Stimulated activated CD8-positive, alpha-beta memory T cell treated with anti-CD3 and anti-CD28 coated beads, Interleukin-15, amount 100 ng/mL, for 24 hours (primary cell): ENCODE data around the gene RPL29.
A peak's percentile ranks its signal among the peaks of the same experiment; 100 is the strongest.
"Not testable (repeated sequence)": the region's sequence is repeated elsewhere in the genome, so short reads cannot be mapped to it uniquely, and the experiment has no call there.

Source experiments
- DNase-seq: peaks from one replicate; pipeline ENCODE4 v3.0.0-alpha.2; 2020; ENCODE audit warnings: low read depth

Gene RPL29

DNA sequence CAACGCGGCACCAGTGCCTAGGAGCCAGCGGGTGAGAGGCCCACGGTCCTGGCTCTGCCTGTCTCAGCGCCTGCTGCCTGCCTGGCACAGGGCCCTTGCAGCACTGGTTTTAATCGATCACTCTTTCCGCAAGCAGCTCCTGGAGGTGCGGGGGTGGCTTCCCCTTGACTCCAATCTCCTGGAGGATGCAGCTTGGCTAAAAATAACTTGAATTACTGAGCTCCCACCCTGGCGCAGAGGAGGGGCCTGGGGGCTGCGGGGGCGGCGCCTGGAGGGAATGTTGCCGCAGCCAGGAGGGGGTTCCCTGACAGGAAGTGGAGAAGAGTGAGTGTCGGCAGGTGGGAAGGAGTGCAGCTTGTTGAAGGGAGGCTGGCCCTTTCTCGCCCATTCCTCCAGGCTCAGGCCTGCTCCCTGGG is 9.9 kb upstream of the RPL29 start:
- no peak for DNase-seq

DNA sequence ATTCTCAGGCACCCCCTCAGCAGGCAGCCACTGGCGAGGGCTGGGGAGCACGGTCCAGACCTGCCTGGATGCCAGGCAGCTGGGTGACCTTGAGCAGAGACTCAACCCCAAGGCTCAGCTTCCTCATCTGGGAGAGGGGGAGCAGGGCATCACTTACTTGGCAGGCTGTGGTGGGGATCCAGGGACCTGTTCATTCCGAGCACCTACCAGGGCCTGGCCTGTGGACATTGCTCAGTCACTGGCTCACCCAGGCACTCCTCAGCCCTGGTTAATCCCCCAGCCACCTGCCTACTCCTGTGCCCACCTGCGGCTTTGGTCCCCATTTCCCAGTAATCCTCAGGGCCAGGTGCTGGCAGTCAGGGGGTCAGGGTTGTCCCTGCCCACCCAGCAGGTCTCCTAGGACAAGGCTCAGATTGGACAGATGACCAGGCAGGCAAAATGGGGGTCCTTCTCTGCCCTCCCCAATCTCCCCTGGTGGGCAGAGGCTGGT is 9.3 kb upstream of the RPL29 start:
- no peak for DNase-seq

DNA sequence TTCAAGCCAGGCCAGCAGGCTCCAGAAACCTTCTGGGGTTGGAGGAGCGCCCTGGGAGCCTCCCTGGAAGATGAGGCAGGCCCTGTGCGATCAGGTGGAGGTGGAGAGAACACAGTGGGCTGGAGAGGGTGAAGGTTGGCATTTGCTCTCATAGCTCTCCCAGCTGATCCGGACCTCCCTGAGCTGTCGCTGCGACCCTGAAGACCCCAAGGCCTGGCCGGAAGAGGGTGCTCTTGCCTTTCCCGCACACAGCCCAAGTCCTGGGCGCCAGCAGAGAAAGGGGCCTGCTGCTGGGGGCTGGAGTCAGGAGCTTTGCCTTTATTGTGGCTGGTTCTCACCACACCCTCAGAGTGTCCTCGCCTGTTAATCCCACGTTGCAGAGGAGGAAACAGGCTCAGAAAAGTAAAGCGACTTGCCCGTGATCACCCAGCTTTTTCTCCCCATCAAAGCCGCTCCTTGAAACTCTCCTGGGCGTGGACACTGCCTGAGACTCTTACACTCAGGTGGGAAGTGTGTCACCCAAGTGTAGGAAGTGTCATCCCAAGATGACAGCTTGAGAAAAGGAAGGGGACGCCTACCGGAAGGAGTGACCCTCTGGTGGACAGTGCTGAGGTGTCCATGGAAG is 8.6 kb upstream of the RPL29 start:
- DNase-seq, result no peak

DNA sequence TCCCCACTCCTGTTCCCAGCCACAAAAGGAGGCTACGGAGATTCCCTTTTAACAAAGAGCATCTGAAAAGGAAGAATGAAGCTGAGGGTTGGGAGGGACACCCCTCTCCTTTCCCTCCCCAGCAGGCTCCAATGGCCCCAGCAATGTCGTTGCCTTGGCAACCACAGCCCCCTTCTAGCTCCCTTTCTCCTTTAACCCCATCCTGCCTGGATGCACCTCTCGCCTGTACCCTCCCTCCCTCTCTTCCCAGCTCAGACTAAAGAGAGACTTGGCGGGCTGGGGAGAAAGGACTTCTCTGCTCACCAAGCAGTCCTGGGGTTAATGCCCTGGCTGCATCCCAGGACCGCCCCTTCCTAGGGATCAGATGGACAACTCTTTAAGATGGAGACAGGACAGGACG is 7.1 kb upstream of the RPL29 start:
- DNase-seq, result no peak

DNA sequence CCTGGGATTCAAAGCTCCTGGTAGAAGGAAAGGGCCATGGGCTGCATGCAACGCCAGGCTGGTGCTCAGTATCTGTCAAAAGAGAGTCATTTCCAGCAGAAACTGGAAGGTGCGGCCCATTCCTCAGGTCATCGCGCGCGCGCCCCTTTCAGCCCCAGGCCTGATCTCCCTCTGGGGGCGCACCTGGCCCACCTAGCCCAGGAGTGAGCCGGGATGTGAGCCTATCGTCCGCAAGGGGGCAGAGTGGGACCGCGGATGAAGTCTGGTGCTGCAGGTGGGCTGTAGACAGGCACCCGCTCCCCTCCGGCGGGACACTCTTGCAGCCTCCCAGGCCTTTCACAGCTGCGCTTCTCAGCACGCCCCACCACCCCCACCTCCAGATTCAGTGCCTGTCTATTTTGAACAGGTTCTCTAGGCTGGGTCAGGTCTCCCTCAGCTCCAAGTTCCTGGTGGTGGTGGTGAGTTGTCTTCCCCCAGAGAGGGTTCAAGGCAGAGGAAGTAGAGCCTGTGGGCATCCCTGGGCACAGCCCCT is 5.8 kb upstream of the RPL29 start:
- peak; percentile 71 for DNase-seq

DNA sequence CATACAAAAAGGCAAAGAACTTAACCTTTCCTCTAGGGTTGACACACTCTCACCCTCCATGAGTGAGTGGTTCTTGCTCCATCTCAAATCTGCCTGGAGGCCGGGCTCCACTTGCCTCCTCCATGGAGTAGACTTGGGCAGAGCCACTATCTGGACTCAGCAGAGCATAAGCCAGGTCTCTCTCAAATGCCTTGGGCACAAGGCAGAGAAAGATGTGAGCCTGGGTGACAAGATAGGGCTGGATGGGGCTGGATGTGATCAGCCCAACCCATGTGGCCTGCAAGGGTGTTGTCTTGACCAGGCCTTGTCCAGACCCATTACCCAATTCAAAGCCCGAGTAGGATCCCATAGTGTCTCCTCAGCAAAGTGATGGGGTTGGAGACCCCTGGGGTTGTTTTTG is 4.2 kb upstream of the RPL29 start:
- DNase-seq, result no peak

DNA sequence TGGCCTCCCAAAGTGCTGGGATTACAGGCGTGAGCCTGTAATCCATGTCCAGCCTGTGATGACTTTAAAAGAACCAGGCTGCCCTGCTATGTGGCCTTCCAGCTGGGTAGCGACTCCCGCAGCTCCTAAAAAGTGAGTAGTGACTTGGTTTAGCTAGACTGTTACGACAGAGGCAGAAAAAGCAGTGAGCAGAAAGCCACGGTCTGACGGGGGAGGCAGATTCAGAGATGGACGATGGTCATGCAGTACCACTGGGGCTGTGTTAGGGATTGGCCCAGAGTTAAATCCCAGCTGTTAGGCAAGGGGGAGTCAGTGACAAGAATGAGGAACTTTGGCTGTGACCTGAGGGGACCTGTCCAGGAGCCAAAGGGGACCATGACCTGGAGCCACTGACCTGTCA is 3.1 kb upstream of the RPL29 start:
- no peak for DNase-seq

DNA sequence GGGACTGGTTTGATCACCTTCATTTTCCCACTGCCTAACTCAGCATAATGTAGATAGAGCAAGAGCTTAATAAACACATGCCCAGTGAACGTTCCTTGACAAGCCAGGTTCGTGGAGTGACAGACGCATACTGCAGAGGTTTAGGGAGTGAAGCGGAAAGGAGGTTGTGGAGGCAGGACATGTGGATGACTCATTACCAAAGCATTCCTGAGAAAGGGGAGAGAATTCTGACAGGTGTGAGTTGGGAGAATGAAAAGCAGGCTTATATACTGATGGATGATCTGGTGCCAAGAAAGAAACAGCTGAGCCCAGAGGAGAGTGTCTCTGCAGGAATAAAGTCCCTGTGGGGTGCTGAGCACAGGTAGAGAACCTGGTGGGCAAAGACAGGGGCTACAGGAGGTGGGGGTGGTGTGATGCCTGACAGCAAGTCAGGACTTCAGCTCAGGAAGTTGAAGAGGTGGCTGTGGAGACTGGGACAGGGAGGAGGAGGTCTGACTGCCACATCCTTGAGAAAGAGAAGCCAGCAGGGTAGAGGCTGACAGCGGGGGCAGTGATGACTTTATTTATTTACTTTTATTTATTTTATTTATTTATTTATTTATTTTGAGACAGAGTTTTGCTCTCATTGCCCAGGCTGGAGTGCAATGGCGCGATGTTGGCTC is 2.4 kb upstream of the RPL29 start:
- DNase-seq, result no peak

DNA sequence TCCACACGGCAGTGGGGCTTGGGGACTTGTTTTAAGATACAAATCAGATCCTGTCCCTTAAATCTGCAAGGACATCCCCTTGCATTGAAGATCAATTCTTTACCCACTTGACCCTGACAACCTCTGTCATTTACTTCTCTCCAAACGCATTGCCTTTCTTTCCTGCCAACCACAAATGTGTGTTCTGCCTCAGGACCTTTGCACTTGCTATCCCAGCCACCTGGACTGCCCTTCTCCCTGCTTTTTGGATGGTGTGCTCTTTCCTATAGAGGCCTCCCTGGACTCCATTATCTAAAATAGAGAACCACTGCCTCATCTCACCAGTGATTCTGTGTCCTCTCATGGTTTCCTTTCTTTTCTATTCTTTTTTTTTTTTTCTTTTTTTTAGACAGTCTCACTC is 1.5 kb upstream of the RPL29 start:
- no peak for DNase-seq

DNA sequence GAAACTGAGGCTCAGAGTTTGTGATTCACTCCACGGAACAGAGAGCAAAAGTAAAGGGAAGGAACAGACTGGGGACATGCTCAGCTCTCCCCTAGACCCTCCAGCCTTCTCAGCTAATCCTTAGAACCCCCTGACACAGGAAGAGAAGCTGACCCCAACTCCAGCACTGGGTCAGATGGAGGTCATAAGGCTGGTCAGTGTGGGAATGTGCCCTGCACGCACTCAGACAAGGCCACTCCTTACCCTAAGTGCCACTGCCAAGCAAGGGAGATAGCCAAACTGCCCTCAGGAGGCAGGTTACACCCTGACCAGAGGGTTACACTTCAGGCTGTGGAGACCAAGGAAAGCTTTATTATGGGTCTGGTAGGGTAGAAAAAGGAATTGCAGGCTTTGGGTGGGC is 1.2 kb downstream of the RPL29 start:
- DNase-seq, result no peak

DNA sequence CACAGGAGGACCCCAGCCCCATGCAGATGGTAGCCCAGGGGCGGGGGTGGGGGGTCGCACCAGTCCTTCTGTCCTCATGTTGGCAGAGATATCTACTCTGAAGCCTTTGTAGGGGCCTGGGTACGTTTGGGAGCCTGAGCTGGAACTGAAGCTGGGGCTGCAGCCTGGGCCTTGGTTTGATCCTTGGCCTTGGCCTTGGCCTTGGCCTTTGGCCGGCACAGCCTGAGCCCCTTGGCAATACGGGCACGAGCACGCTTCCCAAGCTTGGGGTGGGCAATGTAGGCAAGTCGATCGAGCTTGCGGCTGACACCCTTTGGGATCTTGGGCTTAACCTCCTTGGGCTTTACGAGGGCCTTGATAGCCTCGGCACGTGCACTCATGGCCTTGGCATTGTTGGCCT is 2.0 kb downstream of the RPL29 start:
- not testable (repeated sequence) for DNase-seq

DNA sequence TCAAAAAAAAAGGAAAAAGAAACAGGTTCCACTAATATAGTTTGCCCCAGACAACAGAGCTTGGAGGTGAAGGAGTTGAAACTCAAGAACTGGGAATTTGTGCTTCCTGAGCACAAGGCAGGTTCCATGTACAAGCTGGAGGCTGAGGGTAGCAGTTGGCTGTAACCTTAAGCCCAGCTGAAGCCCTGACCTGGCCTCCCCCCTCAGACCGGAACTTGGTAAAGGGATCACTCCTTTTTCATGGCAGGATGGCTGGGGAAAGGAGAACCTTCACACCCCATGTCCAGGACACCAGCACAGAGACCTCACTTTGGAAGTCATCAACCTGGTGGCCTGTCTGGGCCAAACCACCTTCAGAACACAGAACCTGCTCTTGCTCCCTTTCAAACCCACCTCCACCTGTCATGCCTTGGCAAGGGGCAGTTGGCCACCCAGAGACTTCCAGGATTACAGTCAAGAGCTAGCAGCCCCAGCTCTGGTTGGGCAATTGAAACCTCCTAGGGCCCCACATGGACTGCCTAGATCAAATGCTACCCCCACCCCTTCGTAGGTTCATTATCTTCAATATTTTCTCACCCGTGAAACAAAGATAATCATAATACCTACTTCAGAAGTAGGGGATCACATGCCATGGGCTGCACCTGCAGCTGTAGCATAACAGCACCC is 3.5 kb downstream of the RPL29 start:
- DNase-seq, result no peak

DNA sequence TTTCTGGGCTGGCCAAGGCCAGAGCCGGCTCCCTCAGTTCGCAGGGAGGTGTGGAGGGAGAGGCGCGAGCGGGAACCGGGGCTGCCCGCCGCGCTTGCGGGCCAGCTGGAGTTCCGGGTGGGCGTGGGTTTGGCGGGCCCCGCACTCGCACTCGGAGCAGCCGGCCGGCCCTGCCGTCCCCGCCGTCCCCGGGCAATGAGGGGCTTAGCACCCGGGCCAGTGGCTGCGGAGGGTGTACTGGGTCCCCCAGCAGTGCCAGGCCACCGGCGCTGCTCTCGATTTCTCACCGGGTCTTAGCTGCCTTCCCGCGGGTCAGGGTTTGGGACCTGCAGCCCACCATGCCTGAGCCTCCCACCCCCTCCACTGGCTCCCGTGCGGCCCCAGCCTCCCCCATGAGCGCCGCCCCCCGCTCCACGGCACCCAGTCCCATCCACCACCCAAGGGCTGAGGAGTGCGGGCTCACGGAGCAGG is 5.2 kb downstream of the RPL29 start:
- not testable (repeated sequence) for DNase-seq

DNA sequence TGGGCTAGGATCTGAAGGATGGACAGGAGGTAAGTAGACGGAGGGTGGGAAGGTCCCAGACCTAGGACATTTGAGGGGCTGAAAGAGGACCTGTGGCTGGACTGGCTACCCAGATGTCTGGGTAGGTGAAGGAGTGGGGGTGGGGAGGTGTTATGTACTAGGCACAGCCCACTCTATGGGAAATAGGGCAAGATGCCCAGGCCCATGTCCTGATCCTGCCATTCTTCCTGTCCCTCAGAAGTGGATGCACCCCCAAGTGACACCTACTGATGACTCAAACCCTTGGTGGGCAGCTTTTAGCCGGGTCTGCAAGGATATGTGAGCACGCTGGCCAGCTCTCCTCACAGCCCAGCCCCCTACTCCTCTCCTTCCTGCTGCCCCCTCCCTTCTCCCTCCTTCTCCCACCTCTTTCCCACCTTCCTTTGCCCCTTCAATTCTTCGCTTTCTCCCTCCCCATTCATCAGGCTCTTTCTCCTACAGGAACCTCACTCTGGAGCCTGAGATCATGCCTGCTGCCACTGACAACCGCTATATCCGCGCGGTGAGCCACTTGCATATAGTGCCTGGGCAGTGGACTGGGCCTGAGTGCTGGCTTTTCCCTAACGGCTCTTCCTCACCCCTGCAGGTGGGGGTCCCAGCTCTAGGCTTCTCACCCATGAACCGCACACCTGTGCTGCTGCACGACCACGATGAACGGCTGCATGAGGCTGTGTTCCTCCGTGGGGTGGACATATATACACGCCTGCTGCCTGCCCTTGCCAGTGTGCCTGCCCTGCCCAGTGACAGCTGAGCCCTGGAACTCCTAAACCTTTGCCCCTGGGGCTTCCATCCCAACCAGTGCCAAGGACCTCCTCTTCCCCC is 7.2 kb downstream of the RPL29 start:
- no peak for DNase-seq

DNA sequence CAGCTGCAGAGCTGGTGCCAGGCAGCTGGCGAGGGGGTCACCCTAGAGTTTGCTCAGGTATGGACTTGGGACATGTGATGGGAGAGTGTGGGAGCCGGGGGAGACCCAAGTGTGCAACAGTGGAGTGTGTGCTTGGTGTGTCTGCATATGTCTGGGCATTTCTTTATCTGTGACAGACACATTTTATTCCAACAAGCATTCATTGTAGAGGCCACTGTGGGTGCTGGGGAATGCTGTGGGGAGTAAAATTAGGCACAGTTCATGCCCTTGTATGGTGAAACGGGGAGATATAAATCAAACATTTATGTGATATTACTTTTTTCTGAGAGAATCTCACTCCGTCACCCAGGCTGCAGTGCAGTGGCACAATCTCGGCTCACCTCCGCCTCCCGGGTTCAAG is 8.1 kb downstream of the RPL29 start:
- no peak for DNase-seq

DNA sequence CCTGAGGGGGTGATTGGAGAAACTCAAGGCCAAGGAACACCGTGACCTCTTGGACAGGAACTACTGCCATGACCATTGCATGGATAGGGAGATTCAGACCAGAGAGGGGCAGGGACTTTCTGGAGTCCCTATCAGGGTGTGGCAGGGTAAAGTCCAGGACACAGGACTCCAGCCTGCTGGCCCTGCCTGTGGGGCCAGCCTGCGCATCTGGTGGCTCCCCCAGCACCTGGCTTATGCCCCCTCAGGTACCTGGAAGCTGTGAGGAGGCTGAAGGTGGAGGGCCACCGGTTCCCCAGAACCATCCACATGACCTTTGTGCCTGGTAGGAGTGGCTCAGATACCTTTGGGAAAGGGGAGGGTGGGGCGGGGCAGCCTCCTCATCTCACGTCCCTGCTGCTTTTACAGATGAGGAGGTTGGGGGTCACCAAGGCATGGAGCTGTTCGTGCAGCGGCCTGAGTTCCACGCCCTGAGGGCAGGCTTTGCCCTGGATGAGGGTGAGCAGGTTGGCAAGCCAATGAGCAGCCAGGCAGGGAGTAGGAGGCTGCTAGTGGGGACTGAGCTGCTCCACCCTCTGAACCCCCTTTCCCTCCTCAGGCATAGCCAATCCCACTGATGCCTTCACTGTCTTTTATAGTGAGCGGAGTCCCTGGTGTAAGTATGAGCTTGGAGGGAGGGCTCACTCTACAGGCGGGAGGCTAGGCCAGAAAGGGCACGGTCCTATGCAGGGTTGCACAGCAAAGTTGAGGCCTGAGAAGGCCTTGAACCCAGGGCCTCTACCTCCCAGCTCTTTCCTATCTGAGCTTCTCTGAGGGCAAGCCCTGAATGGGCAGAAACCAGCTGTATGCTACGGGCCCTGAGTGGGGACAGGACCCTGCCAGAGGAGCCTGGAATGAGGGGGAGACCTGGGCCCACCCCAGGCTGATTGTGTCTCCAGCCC is 9.4 kb downstream of the RPL29 start:
- no peak for DNase-seq

DNA sequence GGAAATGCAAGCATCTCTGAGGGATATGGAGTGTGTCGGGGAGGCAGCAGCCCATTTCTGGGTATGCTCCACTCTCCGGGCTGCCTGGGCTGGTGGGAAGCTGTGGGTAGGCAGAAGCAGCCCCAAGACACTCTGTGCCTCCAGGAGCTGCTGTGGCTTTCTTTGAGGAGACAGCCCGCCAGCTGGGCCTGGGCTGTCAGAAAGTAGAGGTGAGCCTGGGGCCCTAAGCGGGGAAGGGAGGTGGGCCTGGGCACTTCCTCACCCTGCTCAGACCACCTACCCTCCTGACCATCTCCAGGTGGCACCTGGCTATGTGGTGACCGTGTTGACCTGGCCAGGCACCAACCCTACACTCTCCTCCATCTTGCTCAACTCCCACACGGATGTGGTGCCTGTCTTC is 10.6 kb downstream of the RPL29 start:
- no peak for DNase-seq

DNA sequence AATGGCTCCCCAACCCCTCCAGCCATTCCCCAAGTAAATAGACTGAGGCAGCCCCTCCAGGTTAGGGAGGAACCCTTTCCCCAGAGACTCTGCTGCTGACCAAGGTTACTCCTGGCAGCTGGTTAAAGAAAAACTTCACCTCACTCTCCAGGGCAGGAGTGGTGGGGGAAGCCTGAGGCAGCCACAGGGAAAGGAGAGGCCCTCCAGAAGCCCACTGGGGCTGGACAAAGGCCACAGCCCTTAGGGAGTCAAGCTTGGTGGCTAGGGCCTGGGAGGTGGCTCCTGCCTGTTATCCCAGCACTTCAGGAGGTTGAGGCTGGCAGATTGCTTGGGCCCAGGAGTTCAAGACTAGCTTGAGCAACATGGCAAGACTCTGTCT is 11.4 kb downstream of the RPL29 start:
- DNase-seq, result no peak

DNA sequence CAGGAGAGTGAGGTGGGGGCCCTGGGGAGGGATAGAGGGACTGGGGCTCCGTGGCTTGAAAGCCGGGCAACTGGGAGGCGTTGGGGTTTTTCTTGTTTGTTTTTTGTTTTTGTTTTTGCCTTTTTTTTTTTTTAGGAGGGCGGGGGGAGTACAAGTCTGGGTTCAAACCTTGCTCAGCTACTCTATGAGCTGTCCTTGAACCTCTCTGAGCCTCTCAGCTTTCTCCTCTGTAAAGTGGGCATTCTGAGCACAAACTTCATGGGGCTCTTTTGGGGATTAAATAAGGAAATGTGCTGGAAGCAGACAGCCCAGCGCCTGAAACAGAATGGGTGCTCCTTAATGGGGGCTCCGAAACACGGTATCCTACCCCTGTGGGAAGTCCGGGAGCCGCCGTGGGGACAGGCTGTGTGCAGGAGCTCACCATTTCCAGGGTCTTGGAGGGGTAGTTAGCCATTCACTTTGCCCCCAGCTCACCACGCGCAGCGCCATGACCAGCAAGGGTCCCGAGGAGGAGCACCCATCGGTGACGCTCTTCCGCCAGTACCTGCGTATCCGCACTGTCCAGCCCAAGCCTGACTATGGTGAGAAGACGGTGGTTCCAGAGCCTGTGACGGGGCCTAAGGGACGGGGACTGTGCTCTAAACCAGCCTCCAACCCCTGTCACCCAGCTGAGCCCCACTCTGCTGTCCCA is 12.0 kb downstream of the RPL29 start:
- no peak for DNase-seq

DNA sequence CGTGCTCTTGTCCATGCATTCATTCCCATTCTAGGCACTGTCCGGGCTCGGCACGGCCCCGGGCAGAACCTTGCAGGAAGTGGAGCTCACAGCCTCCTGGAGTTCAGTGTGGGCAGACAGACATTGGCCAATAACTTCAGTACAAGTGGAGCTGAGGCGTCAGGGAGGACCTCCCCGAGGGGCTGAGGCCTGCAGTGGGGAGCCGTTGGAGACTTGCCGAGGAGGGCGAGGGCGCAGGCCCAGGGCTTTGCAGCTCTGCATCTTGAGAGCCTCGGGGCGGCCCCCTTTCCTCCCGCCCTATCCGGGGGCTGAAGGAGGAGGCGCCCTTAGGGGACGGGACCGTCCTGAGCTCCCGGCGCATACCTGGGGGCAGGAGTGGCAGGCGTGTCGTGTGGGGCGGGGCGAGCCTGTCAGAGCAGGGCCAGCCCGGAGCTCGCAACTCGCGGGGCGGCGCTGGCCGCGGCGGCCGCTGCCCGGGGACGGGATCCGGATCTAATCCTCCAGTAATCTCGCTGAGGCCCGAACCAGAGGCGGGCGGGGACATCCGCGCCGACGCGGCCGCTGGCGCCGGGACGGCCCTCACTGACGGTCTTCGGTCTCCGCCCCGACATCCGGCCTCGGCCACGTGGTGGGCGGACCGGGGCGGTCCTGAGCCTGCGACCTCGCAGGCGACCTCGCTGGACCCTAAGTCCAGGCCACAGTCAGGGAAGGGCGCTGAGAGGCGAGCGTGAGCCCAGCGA is 12.7 kb downstream of the RPL29 start, which contains the start of gene ACY1:
Gene ACY1 (plus strand): TSS at position 698 of the 740 bp plus-strand sequence. CDS start 530 bp downstream, outside the sequence.
- DNase-seq, result peak; percentile 50
